Epithelial cell of proximal tubule (primary cell): Measurements from ENCODE around the gene NXT1. TPM values are rescaled to one million over a fixed set of nuclear protein-coding genes. Genes with fewer than 3 reads are reported as not detected.
"Not testable (repeated sequence)": the region's sequence is repeated elsewhere in the genome, so short reads cannot be mapped to it uniquely, and the experiment has no call there.

Experiments used
- DNase-seq: peaks from one replicate; pipeline ENCODE4 v3.0.0-alpha.2; 2011; ENCODE audit warnings: low read depth
- H3K4me3 ChIP-seq: 2 replicates; pipeline ENCODE4 v1.5.1; 2011; ENCODE audit warnings: low read depth, mild to moderate bottlenecking, low read length
- total RNA-seq: library from RNA; depleted of rRNA; stranded (reverse); fragments of >200 nt; gene quantifications from 2 replicates; pipeline ENCODE4 v1.2.3, GENCODE V29; 2015
- TF ChIP-seq, protein P1 (sequence below): conservative IDR thresholded peaks from 2 replicates; pipeline ENCODE4 v1.5.1; 2012; ENCODE audit warnings: low read depth, mild to moderate bottlenecking, low read length

NXT1 gene
- total RNA-seq, 1 donor from 2014 or later = 47.0 TPM

DNA sequence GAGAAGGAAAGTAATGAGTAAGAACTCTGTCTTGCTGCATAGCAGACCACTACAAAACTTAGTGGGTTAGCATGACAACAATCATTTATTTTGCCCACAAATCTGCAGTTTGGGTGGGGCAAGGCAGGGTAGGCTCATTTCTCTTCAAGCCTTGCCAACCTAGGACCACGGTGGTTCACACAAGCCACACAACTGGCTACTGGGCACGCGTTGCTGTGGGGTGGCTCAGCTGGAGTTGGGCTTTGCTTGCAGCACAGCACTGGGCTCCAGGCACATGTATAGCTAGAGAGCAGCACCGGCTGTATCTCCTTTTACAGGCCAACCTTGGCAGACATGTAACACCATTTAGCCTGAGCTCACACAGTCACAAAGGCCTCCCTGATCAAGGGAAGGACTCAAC, 4.6 kb upstream of the NXT1 start:
- no peak for DNase-seq
- TF ChIP-seq, protein P1, sequence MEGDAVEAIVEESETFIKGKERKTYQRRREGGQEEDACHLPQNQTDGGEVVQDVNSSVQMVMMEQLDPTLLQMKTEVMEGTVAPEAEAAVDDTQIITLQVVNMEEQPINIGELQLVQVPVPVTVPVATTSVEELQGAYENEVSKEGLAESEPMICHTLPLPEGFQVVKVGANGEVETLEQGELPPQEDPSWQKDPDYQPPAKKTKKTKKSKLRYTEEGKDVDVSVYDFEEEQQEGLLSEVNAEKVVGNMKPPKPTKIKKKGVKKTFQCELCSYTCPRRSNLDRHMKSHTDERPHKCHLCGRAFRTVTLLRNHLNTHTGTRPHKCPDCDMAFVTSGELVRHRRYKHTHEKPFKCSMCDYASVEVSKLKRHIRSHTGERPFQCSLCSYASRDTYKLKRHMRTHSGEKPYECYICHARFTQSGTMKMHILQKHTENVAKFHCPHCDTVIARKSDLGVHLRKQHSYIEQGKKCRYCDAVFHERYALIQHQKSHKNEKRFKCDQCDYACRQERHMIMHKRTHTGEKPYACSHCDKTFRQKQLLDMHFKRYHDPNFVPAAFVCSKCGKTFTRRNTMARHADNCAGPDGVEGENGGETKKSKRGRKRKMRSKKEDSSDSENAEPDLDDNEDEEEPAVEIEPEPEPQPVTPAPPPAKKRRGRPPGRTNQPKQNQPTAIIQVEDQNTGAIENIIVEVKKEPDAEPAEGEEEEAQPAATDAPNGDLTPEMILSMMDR = no peak
- no peak overlapping the region for H3K4me3 ChIP-seq

DNA sequence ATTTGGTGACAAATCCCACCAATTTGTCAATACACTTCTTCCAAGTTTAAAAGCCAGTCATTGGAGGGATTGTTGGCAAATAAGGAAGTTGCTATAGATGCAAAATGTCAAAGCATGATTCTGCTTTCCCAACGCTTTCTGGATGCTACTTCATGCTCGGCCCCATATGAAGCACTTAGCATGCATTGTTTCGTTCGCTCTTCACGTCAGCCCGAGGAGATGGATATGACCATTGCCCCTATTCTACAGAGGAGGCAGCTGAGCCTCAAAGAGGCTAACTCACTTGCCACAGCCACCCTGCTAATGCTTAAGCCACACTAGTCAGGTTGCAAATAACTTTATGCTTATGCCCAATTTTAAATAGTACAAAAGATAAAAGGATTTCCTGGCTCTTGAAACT, 2.8 kb upstream of the NXT1 start:
- H3K4me3 ChIP-seq = no peak overlapping the region
- TF ChIP-seq, protein P1 = no peak
- no peak for DNase-seq

DNA sequence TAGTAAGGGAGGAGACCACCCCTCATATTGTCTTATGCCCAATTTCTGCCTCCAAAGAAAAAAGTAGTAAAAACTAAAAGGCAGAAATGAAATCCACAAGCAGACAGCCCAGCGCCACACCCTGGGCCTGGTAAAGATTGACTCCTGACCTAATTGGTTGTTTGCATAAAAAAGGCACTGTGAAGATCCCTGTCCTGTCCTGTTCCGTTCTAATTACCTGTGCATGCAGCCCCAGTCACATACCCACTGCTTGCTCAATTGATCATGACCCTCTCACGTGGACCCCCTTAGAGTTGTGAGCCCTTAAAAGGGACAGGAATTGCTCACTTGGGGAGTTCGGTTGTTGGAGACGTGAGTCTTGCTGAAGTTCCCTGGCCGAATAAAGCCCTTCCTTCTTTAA, 2.1 kb upstream of the NXT1 start:
- H3K4me3 ChIP-seq, DNase-seq: not testable (repeated sequence)

DNA sequence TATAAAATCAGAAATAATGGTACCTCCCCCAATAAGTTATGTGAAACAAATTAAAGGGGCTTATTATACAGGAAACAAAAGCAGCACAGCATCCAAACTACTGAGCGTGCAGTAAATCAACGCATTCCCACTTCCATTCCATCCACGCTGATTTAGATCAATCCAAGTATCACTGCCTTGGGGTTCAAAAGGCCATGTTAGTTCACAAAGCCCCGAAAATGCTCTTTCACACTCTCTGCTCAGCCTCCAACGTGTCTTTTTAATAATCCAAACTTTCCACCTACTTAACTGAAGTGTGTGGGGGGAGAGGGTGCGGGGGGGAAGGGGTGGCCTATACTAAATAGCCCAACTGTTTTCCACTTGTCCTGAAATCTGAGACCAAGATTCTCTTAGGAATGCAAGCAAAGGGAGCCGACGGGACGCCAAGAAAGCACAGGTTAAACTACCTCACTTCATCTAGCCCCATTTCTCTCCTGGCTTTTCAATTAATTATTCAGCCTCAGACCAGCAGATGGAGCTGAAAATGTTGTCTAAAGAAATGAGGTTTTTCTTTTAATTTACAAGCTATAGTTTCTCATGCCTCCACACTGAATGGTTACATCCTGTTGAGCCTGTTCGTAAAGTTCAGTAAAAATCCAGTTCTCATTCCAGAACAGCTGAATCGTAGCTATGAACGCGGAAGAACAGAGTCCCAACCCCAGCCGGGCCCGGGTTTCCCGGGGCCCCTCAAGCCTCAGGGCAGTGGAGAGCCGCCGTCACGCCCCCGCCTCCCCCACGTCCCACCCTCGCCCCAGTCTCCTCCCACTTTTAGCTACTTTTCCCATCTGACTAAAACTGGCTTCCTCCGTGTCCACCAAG, 1.0 kb upstream of the NXT1 start:
- no peak for DNase-seq
- TF ChIP-seq, protein P1 = peak; percentile 45
- peak overlapping the region; percentile 76 for H3K4me3 ChIP-seq

DNA sequence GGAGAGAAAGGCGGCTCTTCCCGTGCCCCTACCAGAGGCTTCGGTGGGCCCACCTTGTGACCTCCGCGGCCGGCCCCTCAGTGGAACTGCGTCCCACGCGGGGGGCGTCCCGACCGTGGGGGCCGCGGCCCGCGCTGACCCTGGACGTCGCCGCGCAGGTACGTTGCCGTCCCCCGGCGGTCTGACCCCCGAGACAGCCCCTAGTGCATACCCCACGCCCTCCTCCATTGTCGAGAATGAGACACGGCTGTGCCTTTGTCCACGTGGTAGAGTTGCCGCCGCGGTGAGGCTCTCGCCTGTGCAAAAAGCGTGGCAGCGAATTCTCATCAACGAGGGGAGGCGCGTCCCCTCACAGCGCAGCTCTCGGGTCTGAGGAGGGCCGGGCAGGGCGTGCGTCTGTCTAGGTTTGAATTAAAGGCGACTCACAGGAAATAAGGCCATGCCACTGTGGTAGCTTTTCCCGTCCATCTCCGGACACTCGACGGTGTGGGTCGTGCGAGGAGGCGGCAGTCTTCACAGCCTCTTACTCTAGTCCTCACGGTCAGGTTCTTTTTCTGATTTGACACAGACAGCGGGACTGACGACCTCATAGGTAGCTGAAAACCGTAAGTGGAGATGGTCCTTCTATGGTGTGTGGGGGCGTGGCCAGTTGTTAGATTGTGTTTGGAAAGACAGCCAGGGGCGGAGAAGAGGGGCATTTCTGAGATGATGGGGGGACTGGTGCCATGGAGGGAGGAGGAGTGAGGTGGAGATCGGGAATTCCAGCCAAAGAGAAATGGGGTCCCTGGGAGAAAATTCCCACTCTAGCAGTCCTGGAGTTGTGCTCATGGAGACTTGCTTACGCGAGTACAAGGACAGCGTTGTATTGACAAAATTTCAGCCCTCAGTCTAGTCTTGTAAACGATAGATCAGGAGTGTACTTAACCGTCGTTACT, 580 bp downstream of the NXT1 start:
- TF ChIP-seq, protein P1 = no peak
- H3K4me3 ChIP-seq = peak overlapping the region; percentile 76
- DNase-seq = no peak

DNA sequence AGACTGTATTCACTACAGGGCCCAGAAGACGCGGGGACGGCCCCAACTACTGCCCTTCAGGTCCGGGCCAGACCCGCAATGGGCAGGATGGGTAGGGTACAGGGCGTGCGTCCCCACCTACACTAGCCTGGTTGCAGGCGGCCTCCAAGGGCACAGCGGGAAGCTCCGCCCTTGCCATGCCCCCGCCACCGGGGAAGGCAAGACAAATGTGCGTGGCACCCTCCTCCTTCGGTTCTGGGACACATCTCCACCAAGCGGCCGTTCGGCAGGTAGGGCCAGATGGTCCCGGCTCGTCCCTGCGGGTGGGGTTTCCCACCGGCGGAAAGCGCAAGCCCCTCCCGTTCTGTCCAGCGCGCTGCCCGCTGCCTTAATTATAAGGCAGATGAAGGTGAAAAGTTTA, 5.6 kb downstream of the NXT1 start:
- no peak overlapping the region for H3K4me3 ChIP-seq
- no peak for DNase-seq
- TF ChIP-seq, protein P1 = no peak
